SK-N-SH treated with all-trans-retinoic acid at 6 μM for 48 hours (cell line): ENCODE data around the gene CAPN10.

Experiments used
- ATAC-seq: fragments of 200-7000 bp; cut with Tn5 transposase; 3 replicates; pipeline ENCODE4 v1.9.1; 2020; ENCODE audit warnings: mild to moderate bottlenecking, moderate library complexity
- ARNTL ChIP-seq: fragments of 450-650 bp; formaldehyde crosslinking; IDR thresholded peaks from 2 replicates; pipeline ENCODE4 v1.5.0; 2020; ENCODE audit warnings: low read depth, mild to moderate bottlenecking, moderate library complexity, borderline replicate concordance
- BACH2 ChIP-seq: fragments of 250-450 bp; sonication (Bioruptor Pico); IDR thresholded peaks from 2 replicates; pipeline ENCODE4 v1.9.0; 2021; ENCODE audit warnings: mild to moderate bottlenecking, borderline replicate concordance
- CREB5 ChIP-seq: fragments of 250-450 bp; sonication (Bioruptor Pico); IDR thresholded peaks from 2 replicates; pipeline ENCODE4 v1.5.1; 2020; ENCODE audit warnings: low read depth, mild to moderate bottlenecking, moderate library complexity
- CSDC2 ChIP-seq: fragments of 250-450 bp; sonication (Bioruptor Pico); IDR thresholded peaks from 2 replicates; pipeline ENCODE4 v1.5.0; 2020; ENCODE audit warnings: mild to moderate bottlenecking, moderate library complexity
- CSRNP3 ChIP-seq: fragments of 250-450 bp; sonication (Bioruptor Pico); IDR thresholded peaks from 2 replicates; pipeline ENCODE4 v1.5.1; 2021; ENCODE audit warnings: mild to moderate bottlenecking, moderate library complexity
- ESRRG ChIP-seq: fragments of 250-450 bp; sonication (Bioruptor Pico); IDR thresholded peaks from 2 replicates; pipeline ENCODE4 v1.6.1; 2021; ENCODE audit warnings: mild to moderate bottlenecking
- GLIS3 ChIP-seq: fragments of 250-450 bp; sonication (Bioruptor Pico); IDR thresholded peaks from 2 replicates; pipeline ENCODE4 v1.5.0; 2020; ENCODE audit warnings: mild to moderate bottlenecking, moderate library complexity
- ISL1 ChIP-seq: fragments of 250-450 bp; sonication (Bioruptor Pico); IDR thresholded peaks from 2 replicates; pipeline ENCODE4 v2.1.2; 2022; ENCODE audit warnings: mild to moderate bottlenecking, moderate library complexity
- OSR1 ChIP-seq: fragments of 250-450 bp; sonication (Bioruptor Pico); IDR thresholded peaks from 2 replicates; pipeline ENCODE4 v1.8.0; 2022; ENCODE audit warnings: moderate library complexity, mild to moderate bottlenecking, inconsistent platforms
- RARB ChIP-seq: fragments of 250-450 bp; sonication (Bioruptor Pico); IDR thresholded peaks from 2 replicates; pipeline ENCODE4 v1.8.0; 2021; ENCODE audit warnings: mild to moderate bottlenecking, moderate library complexity
- TCF4 ChIP-seq: fragments of 250-450 bp; sonication (Bioruptor Pico); IDR thresholded peaks from 2 replicates; pipeline ENCODE4 v1.8.0; 2021; ENCODE audit warnings: mild to moderate bottlenecking, moderate library complexity, borderline replicate concordance
- TSHZ2 ChIP-seq: fragments of 250-450 bp; sonication (Bioruptor Pico); IDR thresholded peaks from 2 replicates; pipeline ENCODE4 v1.5.0; 2020; ENCODE audit warnings: mild to moderate bottlenecking, moderate library complexity
- ZC3H10 ChIP-seq: fragments of 250-450 bp; sonication (Bioruptor Pico); IDR thresholded peaks from 2 replicates; pipeline ENCODE4 v1.5.1; 2021; ENCODE audit warnings: mild to moderate bottlenecking, moderate library complexity
- ZFP30 ChIP-seq: fragments of 450-650 bp; formaldehyde crosslinking; IDR thresholded peaks from 2 replicates; pipeline ENCODE4 v1.5.0; 2022; ENCODE audit warnings: mild to moderate bottlenecking, moderate library complexity
- ZNF70 ChIP-seq: fragments of 450-650 bp; formaldehyde crosslinking; IDR thresholded peaks from 2 replicates; pipeline ENCODE4 v1.5.0; 2020; ENCODE audit warnings: mild to moderate bottlenecking, moderate library complexity
- TF ChIP-seq, protein P1 (sequence below): fragments of 250-450 bp; sonication (Bioruptor Pico); IDR thresholded peaks from 2 replicates; pipeline ENCODE4 v1.8.0; 2020; ENCODE audit warnings: mild to moderate bottlenecking, moderate library complexity, borderline replicate concordance

Gene CAPN10

GRCh38 chr2:240604291-240604938 is 17.9 kb downstream of the CAPN10 start:
- ATAC-seq = peak; percentile 88
- TF ChIP-seq TSHZ2 (CRISPR knock-in tag) (peak; percentile 67; the same call in 1 of the 2 replicates), ZC3H10 (no peak)

- ATAC-seq = no peak
- no peak for TF ChIP-seq ZFP30 (CRISPR knock-in tag)
Observed at GRCh38 chr2:240604939-240605716, 18.6 kb downstream of the CAPN10 start.

DNA sequence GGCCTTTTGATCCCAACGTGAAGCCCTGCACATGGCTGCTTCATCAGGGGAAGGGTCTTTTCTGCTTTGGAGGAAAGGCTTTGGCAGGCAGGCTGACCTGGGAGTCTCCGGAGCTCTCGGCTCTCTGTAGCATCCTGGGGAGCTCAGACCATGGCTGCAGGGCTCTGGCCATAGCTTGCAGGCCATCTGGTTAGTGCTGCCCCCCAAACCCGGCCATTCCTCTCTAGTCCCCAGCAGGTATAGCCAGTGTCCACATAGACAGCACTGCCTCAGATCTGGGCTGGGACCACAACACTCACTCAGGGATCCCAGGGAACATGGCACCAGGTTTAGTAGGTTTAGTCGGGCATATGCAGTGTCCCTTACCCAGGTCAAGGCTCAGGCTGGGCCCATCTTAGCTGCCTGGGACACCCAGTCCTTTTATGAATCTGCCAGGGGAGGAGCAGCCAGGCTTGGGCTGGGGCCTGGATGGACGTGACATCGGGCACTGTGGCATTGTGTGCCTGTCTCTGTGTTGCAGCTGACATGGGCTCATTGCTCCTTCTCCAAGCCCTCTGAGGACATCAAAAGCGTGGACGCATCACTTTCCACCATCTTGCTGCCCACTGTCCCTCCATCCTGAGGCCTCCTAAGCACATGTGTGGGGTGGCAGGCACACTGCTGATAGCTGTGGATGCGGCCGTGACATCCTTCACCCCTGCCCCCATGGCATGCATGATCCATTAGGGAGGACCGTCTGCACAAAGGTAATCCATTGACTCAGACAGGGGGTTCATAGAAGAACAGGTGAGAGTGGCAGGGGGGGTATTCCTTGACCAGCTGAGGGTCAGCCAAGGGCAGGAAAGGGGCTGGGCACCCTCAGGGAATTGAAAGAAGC is 19.6 kb downstream of the CAPN10 start:
- ATAC-seq = no peak

GRCh38 chr2:240611601-240612210 is 25.2 kb downstream of the CAPN10 start:
- ATAC-seq = no peak
- TF ChIP-seq CREB5 (CRISPR knock-in tag) (no peak), CSDC2 (CRISPR knock-in tag) (no peak), ZFP30 (CRISPR knock-in tag) (no peak), GLIS3 (CRISPR knock-in tag) (no peak), CSRNP3 (CRISPR knock-in tag) (no peak), ARNTL (no peak)
- TF ChIP-seq, protein P1, sequence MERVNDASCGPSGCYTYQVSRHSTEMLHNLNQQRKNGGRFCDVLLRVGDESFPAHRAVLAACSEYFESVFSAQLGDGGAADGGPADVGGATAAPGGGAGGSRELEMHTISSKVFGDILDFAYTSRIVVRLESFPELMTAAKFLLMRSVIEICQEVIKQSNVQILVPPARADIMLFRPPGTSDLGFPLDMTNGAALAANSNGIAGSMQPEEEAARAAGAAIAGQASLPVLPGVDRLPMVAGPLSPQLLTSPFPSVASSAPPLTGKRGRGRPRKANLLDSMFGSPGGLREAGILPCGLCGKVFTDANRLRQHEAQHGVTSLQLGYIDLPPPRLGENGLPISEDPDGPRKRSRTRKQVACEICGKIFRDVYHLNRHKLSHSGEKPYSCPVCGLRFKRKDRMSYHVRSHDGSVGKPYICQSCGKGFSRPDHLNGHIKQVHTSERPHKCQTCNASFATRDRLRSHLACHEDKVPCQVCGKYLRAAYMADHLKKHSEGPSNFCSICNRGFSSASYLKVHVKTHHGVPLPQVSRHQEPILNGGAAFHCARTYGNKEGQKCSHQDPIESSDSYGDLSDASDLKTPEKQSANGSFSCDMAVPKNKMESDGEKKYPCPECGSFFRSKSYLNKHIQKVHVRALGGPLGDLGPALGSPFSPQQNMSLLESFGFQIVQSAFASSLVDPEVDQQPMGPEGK (CRISPR knock-in tag) = no peak

More for the DNA sequence above, 19.6 kb downstream of the CAPN10 start:
- TF ChIP-seq ISL1 (CRISPR knock-in tag) (no peak), ESRRG (CRISPR knock-in tag) (no peak), TCF4 (CRISPR knock-in tag) (no peak), OSR1 (CRISPR knock-in tag) (no peak), BACH2 (CRISPR knock-in tag) (no peak), CREB5 (CRISPR knock-in tag) (no peak), ZNF70 (CRISPR knock-in tag) (no peak), RARB (CRISPR knock-in tag) (no peak)
